Endometrium (tissue), 2 donors: ENCODE measurements around the gene GARIN5B.

Experiments used
- FAIRE-seq: peaks from 2 replicates; lab custom pipeline; 2012; peaks lifted over from hg19 to GRCh38; lab: Jason Lieb, UNC
- donor health status: control.
- donor health status: control.

The GARIN5B gene

GRCh38 chr19:55322204-55322885, 40.7 kb downstream of the GARIN5B start:
- FAIRE-seq: no peak

DNA sequence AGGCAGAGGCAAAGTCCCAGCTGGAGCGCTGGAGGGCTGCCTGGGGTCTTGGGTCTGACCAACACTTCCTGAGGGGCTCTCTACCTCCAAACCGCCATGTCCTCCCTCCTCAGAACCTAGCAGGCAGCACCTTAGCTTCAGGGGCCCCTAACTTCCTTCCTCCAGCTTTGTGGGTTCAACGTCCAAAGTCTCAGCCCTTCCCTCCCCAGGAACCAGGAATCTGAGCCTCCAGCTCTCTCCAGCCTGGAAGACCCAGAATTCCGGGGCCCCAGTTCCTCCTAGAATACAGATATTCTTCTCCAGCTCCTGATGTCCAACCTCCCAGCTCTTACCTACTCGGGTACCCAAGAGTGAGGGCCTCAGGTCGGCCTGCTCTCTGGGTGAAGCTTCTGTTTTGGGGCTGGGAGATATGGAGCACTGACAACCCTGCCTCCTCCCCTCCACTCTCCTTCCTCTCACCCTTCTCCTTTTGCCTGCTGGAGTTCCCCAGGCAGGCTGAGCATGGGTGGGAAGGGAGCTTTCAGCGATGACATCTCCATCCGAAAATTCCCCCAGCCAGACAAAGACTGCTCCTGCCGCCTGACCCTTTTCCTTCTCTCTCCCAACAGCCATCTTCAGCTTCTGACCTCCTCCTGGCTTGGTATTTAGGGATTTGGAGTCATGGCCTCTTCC, 41.5 kb downstream of the GARIN5B start:
- FAIRE-seq: no peak

- FAIRE-seq: no peak
Measured at GRCh38 chr19:55320844-55321419, 42.1 kb downstream of the GARIN5B start.

DNA sequence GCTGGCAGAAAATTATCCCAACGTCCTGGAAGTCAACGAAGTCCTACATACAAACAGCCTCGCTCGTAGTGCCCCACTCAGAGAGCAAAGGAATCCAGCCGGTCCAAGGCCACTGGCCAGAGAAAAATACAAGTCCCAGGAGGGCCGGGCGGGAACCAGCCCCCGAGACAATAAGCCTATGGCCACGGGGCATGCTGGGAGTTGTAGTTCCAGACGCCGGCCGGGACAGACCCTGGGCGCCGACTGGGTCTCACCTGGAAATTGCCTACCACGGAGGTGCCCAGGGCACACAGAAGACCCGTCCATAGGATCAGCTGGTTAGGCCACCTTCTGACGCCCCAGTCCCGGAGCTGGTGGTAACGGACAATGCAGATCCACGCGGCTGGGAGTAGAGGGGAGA, 43.3 kb downstream of the GARIN5B start:
- no peak for FAIRE-seq

GRCh38 chr19:55316646-55317045, 46.4 kb downstream of the GARIN5B start:
- no peak for FAIRE-seq

DNA sequence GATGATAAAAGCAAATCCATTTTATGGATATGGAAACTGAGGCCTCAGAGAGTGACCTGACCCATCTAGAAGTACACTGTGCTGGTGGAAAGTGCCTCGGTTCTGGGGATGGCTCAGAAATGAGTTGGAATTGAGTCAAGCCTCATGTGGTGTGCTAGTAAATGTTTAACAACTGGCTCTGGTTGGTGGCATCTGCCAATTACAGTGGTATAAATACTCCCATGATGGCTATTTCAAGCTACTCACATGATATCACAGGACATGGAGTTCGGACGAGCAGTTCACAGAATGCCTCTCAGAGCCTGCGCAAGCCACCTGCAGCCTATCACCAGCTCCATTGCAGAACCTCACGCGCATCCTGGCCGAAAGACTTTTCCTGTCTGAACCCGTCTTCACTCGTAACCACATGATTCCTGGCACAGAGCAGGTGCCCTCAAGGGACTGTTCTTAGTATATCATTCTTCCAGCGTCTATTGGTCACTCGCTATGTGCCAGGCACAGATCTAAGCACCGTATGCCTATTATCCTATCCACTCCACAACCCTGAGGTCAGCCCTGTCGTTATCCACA, 47.0 kb downstream of the GARIN5B start:
- FAIRE-seq: no peak

GRCh38 chr19:55314396-55314795, 48.7 kb downstream of the GARIN5B start:
- FAIRE-seq: no peak

DNA sequence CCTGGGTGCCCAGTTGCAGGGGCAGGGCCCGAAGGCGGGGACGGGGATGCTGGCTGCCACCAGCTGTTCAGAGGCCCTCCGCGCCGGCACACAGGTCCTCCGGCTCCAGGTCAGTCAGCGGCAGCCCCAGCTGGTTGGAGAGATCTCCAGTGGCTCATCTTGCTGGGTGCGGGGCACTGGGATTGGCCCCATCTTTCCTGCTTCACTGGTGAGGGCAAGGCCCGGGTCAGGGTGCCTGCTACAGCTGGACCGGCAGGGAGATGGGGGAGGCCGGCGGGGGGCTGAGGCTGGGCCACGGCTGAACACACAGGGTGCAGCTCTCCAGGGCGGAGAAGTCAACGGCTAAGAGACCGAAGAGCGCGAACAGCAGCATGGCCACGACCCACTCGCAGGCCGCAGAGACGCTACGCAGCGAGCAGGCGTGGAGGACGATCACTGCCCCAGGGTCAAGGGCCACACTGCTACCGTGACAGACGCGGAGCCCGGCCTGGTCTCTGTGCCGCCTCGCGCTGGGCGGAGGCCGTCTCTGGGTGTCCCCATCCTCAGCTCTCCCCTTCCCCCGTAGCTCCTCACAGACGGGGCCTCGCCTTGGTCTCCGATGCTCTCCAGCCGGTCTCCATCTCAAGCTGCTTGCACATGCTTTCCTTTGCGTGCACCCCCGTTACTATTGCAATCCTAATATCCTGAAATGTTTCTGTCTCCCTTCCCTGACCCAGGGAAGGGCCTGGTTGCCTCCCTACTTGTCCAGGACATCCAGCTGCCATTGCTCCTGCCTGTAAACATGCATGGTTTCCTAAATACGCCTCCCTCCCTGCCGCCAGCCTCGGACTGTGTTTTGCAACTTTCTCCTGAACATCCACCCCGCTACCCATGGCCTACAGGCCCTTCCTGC, 50.2 kb downstream of the GARIN5B start:
- FAIRE-seq: no peak

DNA sequence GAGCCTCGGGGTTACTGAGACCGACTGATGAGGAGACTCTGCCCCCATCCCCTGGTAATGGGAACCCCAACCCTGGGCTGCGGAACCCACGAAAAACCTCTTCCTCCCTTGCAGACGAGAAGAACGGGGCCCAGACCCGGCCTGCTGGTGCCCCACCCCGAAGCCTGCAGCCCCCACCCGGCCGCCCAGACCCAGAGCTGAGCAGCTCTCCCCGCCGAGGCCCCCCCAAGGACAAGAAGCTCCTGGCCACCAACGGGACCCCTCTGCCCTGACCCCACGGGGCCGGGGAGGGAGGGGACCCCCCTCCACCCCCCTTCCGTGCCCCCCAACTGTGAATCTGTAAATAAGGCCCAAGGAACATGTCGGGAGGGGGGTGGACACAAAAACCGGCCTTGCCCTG, 51.3 kb downstream of the GARIN5B start:
- FAIRE-seq: no peak

GRCh38 chr19:55311397-55311796, 51.7 kb downstream of the GARIN5B start:
- FAIRE-seq: no peak

DNA sequence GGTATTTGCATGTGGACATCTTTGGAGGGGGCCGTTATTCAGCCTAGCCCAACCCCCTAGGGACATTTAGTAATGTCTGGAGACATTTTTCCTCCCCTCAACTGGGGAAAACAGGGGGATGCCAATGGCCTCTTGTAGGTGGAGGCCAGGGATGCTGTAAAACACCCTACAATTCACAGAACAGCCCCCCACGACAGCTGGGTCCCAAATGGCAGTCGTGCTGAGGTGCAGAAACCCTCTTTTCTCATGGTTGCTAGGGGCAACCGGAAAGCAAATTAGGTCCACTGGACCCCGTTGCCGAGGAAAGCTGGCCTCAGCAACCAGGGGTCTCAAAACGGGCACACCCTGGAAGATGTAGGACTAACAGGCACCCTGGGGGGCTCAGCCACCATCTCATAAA, 52.6 kb downstream of the GARIN5B start:
- no peak for FAIRE-seq

GRCh38 chr19:55309448-55309847, 53.6 kb downstream of the GARIN5B start:
- no peak for FAIRE-seq

GRCh38 chr19:55308281-55308680, 54.8 kb downstream of the GARIN5B start:
- no peak for FAIRE-seq

GRCh38 chr19:55306712-55307111, 56.3 kb downstream of the GARIN5B start:
- FAIRE-seq: no peak

DNA sequence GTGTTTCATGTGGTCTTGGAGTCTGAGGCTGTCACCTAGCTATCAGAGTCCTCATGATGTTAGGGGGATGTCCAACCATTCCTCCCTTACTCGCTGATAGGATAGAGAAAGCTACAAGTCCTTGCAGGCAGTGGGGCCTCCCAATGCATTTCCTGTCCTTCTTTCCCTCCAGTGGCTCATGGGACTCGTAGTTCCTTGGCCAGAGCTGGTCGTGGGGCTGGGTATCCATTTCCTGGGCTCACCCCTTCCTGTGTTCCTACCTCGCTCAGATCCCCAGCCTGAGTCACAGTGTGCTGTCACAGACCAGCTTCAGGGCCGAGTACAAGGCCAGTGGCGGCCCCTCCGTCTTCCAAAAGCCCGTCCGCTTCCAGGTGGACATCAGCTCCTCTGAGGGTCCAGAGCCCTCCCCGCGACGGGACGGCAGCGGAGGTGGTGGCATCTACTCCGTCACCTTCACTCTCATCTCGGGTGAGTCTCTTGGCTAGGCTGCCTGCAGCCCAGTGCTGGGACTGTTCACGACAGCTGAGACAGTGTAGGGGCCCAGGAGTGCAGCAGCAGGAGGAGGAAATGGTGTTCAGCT, 57.0 kb downstream of the GARIN5B start:
- no peak for FAIRE-seq

- no peak for FAIRE-seq
Measured at GRCh38 chr19:55305491-55305890, 57.6 kb downstream of the GARIN5B start.

GRCh38 chr19:55304980-55305379, 58.1 kb downstream of the GARIN5B start:
- FAIRE-seq: no peak
